ENCODE results near the gene IFI6. TPM values are rescaled to one million over a fixed set of nuclear protein-coding genes. Genes with fewer than 3 reads are reported as not detected.

IFI6 gene
- polyA plus RNA-seq, 3 donors, result 69.9 to 276 (median 276) TPM

DNA sequence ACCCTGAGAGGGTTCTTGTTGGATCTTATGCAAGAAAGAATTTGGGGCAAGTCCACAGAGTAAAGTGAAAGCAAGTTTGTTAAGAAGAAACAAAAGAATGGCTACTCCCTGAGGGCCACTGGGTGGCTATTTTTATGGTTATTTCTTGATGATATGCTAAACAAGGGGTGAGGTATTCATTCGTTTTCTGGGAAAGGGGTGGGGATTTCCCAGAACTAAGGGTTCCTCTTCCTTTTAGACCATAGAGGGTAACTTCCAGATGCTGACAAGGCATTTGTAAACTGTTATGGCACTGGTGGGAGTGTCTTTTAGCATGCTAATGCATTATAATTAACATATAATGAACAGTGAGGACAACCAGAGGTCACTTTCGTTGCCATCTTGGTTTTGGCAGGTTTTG, 18.2 kb upstream of the IFI6 start:
- Mint-ChIP-seq H3K36me3 (no peaks in the 10 kb centered on the region), H3K4me1 (peaks cover 3% of the 10 kb centered on the region), H3K27ac (no peak overlapping the region), H3K27me3 (ENCODE audit: low read depth in 3 of 3) (peaks cover 2 to 6% (median 3%) of the 10 kb centered on the region in 3 donors), H3K9me3 (peaks cover 0 to 2% (median 0%) of the 10 kb centered on the region in 7 donors), H3K4me3 (no peak overlapping the region)
- Histone ChIP-seq H3K4me3 (replicated peaks in 1 of 3; ENCODE audit: low read depth in 2 of 3, low read length in 3 of 3) (no peak overlapping the region), H2AFZ (ENCODE audit: insufficient read depth, low read depth, low read length, poor library complexity, severe bottlenecking) (no peak overlapping the region), H3K4me2 (replicated peaks; ENCODE audit: extremely low read depth, low read length, poor library complexity, severe bottlenecking) (no peak overlapping the region), H3K4me1 (ENCODE audit: control insufficient read depth in 1 of 2, insufficient read depth in 2 of 2, low read length in 2 of 2) (no peaks in the 10 kb centered on the region), H3K79me2 (ENCODE audit: insufficient read depth, low read length) (no peaks in the 10 kb centered on the region), H4K20me1 (ENCODE audit: insufficient read depth, low read length) (no peaks in the 10 kb centered on the region), H3K9ac (ENCODE audit: insufficient read depth, low read length, poor library complexity, severe bottlenecking) (no peak overlapping the region), H3K36me3 (replicated peaks in 1 of 2; ENCODE audit: control insufficient read depth in 1 of 2, insufficient read depth in 2 of 2, low read length in 2 of 2) (no peaks in the 10 kb centered on the region), H3K27me3 (ENCODE audit: control insufficient read depth in 2 of 2, insufficient read depth in 2 of 2, low read length in 2 of 2) (no peaks in the 10 kb centered on the region), H3K9me3 (replicated peaks in 1 of 2; ENCODE audit: control insufficient read depth in 1 of 2, insufficient read depth in 1 of 2, low read length in 2 of 2) (no peaks in the 10 kb centered on the region), H3K27ac (ENCODE audit: low read depth in 1 of 2, low read length in 2 of 2) (no peak overlapping the region)
- intact Hi-C loops (cut with micrococcal nuclease), result loop anchor here in 1 of 2 donors (10.0 kb wide), 1 partner anchor 145 kb away; no protein-coding TSS in a partner anchor
- 100% methylated on average over 1 of the region's 2 CpGs for WGBS (ENCODE audit: insufficient coverage)
- peak in 1 of 3 donors; percentile 50 for DNase-seq
- no peak for TF ChIP-seq CTCF (IDR thresholded peaks at IDR 0.05)

- H3K27ac ChIP-seq (ENCODE audit: low read depth in 1 of 2, low read length in 2 of 2), result no peak overlapping the region
- no peaks in the 10 kb centered on the region for H3K79me2 ChIP-seq (ENCODE audit: insufficient read depth, low read length)
- no peaks in the 10 kb centered on the region for H3K36me3 ChIP-seq (replicated peaks in 1 of 2; ENCODE audit: control insufficient read depth in 1 of 2, insufficient read depth in 2 of 2, low read length in 2 of 2)
- TF ChIP-seq CTCF (IDR thresholded peaks at IDR 0.05), result no peak
- H4K20me1 ChIP-seq (ENCODE audit: insufficient read depth, low read length), result no peaks in the 10 kb centered on the region
- H3K27me3 ChIP-seq (ENCODE audit: control insufficient read depth in 2 of 2, insufficient read depth in 2 of 2, low read length in 2 of 2), result no peaks in the 10 kb centered on the region
- 84% methylated on average over 2 of the region's 4 CpGs for WGBS (ENCODE audit: insufficient coverage)
- H2AFZ ChIP-seq (ENCODE audit: insufficient read depth, low read depth, low read length, poor library complexity, severe bottlenecking), result no peak overlapping the region
- no peaks in the 10 kb centered on the region for H3K4me1 ChIP-seq (ENCODE audit: control insufficient read depth in 1 of 2, insufficient read depth in 2 of 2, low read length in 2 of 2)
- peaks cover 0 to 2% (median 0%) of the 10 kb centered on the region in 7 donors for H3K9me3 Mint-ChIP-seq
- no peak overlapping the region for H3K4me3 ChIP-seq (replicated peaks in 1 of 3; ENCODE audit: low read depth in 2 of 3, low read length in 3 of 3)
- H3K36me3 Mint-ChIP-seq, result no peaks in the 10 kb centered on the region
- no peak for DNase-seq
- H3K4me1 Mint-ChIP-seq, result peaks cover 3% of the 10 kb centered on the region
- no peak overlapping the region for H3K9ac ChIP-seq (ENCODE audit: insufficient read depth, low read length, poor library complexity, severe bottlenecking)
- H3K27ac Mint-ChIP-seq, result no peak overlapping the region
- no peaks in the 10 kb centered on the region for H3K9me3 ChIP-seq (replicated peaks in 1 of 2; ENCODE audit: control insufficient read depth in 1 of 2, insufficient read depth in 1 of 2, low read length in 2 of 2)
- intact Hi-C loops (cut with micrococcal nuclease), result loop anchor here in 1 of 2 donors (10.0 kb wide), 1 partner anchor 145 kb away; no protein-coding TSS in a partner anchor
- H3K27me3 Mint-ChIP-seq (ENCODE audit: low read depth in 3 of 3), result peaks cover 2 to 6% (median 3%) of the 10 kb centered on the region in 3 donors
- no peak overlapping the region for H3K4me3 Mint-ChIP-seq
- H3K4me2 ChIP-seq (replicated peaks; ENCODE audit: extremely low read depth, low read length, poor library complexity, severe bottlenecking), result no peak overlapping the region
Observed at GRCh38 chr1:27689423-27690173, 17.6 kb upstream of the IFI6 start.

Measured in CD14-positive monocyte (primary cell).